A673 (cell line): ENCODE results near the gene HMG20B. TPM values are rescaled to one million over a fixed set of nuclear protein-coding genes. Genes with fewer than 3 reads are reported as not detected.

Source experiments
- BruUV-seq: library from RNA; stranded (reverse); fragments of 400-500 nt; replicated peaks from 2 replicates; lab custom pipeline; 2021; lab: Mats Ljungman, UMichigan
- CTCF ChIA-PET: fragments of 300-600 bp; sonication (Branson Sonifier 250); formaldehyde crosslinking; loops from one replicate; lab custom pipeline; 2022; ENCODE audit warnings: antibody characterized with exemption; lab: Charles Lee
- POLR2A ChIA-PET: fragments of 300-600 bp; sonication (Branson Sonifier 250); formaldehyde crosslinking; loops from one replicate; lab custom pipeline; 2022; ENCODE audit warnings: antibody characterized with exemption; ENCODE audit not compliant: low non-redundant PET; lab: Charles Lee
- DNase-seq: peaks from one replicate; pipeline ENCODE4 v3.0.0-alpha.2; 2015; ENCODE audit warnings: low spot score
- H3K27ac ChIP-seq: fragments of 200-600 bp; sonication (generic); 2 replicates; pipeline ENCODE4 v1.5.1; 2016; ENCODE audit warnings: mixed run types, low read depth, mild to moderate bottlenecking, mixed read lengths, antibody characterized with exemption, low read length; ENCODE audit not compliant: poor library complexity, severe bottlenecking
- H3K27me3 ChIP-seq: fragments of 200-600 bp; sonication (generic); replicated peaks from 2 replicates; pipeline ENCODE4 v1.6.1; 2017; ENCODE audit warnings: mixed run types, low read depth, mild to moderate bottlenecking, mixed read lengths, antibody characterized with exemption, low read length; ENCODE audit not compliant: insufficient read depth, poor library complexity
- H3K36me3 ChIP-seq: fragments of 200-600 bp; sonication (generic); 2 replicates; pipeline ENCODE4 v1.6.1; 2016; ENCODE audit warnings: mixed run types, mild to moderate bottlenecking, mixed read lengths, antibody characterized with exemption, low read length; ENCODE audit not compliant: insufficient read depth, poor library complexity, severe bottlenecking
- H3K4me1 ChIP-seq: fragments of 200-600 bp; sonication (generic); 2 replicates; pipeline ENCODE4 v1.6.1; 2017; ENCODE audit warnings: mixed run types, mild to moderate bottlenecking, mixed read lengths, antibody characterized with exemption, low read length; ENCODE audit not compliant: insufficient read depth, poor library complexity, severe bottlenecking
- H3K4me3 ChIP-seq: fragments of 200-600 bp; sonication (generic); 2 replicates; pipeline ENCODE4 v1.5.1; 2016; ENCODE audit warnings: low read depth, mixed run types, mild to moderate bottlenecking, mixed read lengths, low read length; ENCODE audit not compliant: poor library complexity, severe bottlenecking
- H3K9me3 ChIP-seq: fragments of 200-600 bp; sonication (generic); 2 replicates; pipeline ENCODE4 v1.6.1; 2016; ENCODE audit warnings: mixed run types, low read depth, mild to moderate bottlenecking, mixed read lengths, antibody characterized with exemption, low read length; ENCODE audit not compliant: poor library complexity, severe bottlenecking
- CTCF ChIP-seq: fragments of 300-800, 200-600 bp; sonication (generic); conservative IDR thresholded peaks from 2 replicates; pipeline ENCODE4 v1.5.1; 2017; ENCODE audit warnings: low read depth, mild to moderate bottlenecking, antibody characterized with exemption, low read length, moderate library complexity, mixed read lengths
- EZH2 ChIP-seq: fragments of 200-600 bp; sonication (generic); IDR thresholded peaks from 2 replicates; pipeline ENCODE4 v1.6.1; 2017; ENCODE audit warnings: borderline replicate concordance, low read depth, mild to moderate bottlenecking, mixed read lengths, antibody characterized with exemption, low read length; ENCODE audit not compliant: poor library complexity, severe bottlenecking
- intact Hi-C: fragments of 100-400 bp; cut with micrococcal nuclease; formaldehyde crosslinking; loops from one replicate; pipeline ENCODE4 v1.10.0; 2022; ENCODE audit not compliant: unreplicated experiment
- total RNA-seq: library from RNA; stranded (reverse); gene quantifications from 2 replicates; pipeline ENCODE4 v1.2.3, GENCODE V29; 2021

HMG20B gene
- total RNA-seq, 1 experiment from 2014 or later: 53.9 TPM

- Histone ChIP-seq H3K4me3 (peak within 1 kb of the TSS; percentile 43), H3K4me1 (no peaks in the 10 kb centered on the region), H3K36me3 (no peaks in the 10 kb centered on the region), H3K27me3 (peaks cover 4% of the 10 kb centered on the region), H3K9me3 (no peaks in the 10 kb centered on the region), H3K27ac (no peak within 1 kb of the TSS)
- no peak for DNase-seq
- POLR2A ChIA-PET: no interaction called here
- intact Hi-C loops: loop anchor here (2.0 kb wide), 1 partner anchor 33 kb away; no protein-coding TSS in a partner anchor
- BruUV-seq: no TSS peak
- CTCF ChIA-PET: interaction anchor here (0.6 kb wide), 1 partner anchor 11 kb away, joined by 3 read pairs; no protein-coding TSS in a partner anchor
- TF ChIP-seq EZH2 (no peak), CTCF (no peak)
Measured at GRCh38 chr19:3585301-3586126, 12.8 kb downstream of the HMG20B start, which contains the start of gene GIPC3. Gene GIPC3, plus strand, starts transcription at chr19:3585478. Its CDS starts 120 bp downstream, at chr19:3585598.

- Histone ChIP-seq H3K27me3 (peaks cover 4% of the 10 kb centered on the region), H3K9me3 (no peaks in the 10 kb centered on the region), H3K4me3 (peak overlapping the region; percentile 43), H3K27ac (no peak overlapping the region), H3K36me3 (no peaks in the 10 kb centered on the region), H3K4me1 (no peaks in the 10 kb centered on the region)
- CTCF ChIA-PET: interaction anchor here (0.6 kb wide), 1 partner anchor 10 kb away, joined by 3 read pairs; no protein-coding TSS in a partner anchor
- POLR2A ChIA-PET: no interaction called here
- intact Hi-C loops: loop anchor here (2.0 kb wide), 1 partner anchor 33 kb away; no protein-coding TSS in a partner anchor
- no peak for TF ChIP-seq EZH2
- peak; percentile 89 for TF ChIP-seq CTCF
- no TSS peak for BruUV-seq
- peak; percentile 57 for DNase-seq
Measured at GRCh38 chr19:3586127-3586626, 13.4 kb downstream of the HMG20B start.

GRCh38 chr19:3586707-3587346, 14.1 kb downstream of the HMG20B start:
- ChIA-PET POLR2A (no interaction called here), CTCF (interaction anchor here (0.5 kb wide), 1 partner anchor 33 kb away, joined by 3 read pairs; no protein-coding TSS in a partner anchor)
- TF ChIP-seq CTCF (no peak), EZH2 (no peak)
- Histone ChIP-seq H3K9me3 (peaks cover 5% of the 10 kb centered on the region), H3K27me3 (peaks cover 4% of the 10 kb centered on the region), H3K4me3 (no peak overlapping the region), H3K36me3 (no peaks in the 10 kb centered on the region), H3K4me1 (no peaks in the 10 kb centered on the region), H3K27ac (no peak overlapping the region)
- no TSS peak for BruUV-seq
- no peak for DNase-seq
- intact Hi-C loops: loop anchor here (2.0 kb wide), 1 partner anchor 32 kb away; no protein-coding TSS in a partner anchor
